ENCODE measurements around the gene UBASH3A. TPM values are rescaled to one million over a fixed set of nuclear protein-coding genes. Genes with fewer than 3 reads are reported as not detected.

Gene UBASH3A
- total RNA-seq, 1 donor from 2014 or later = not detected

- FAIRE-seq = no peak
- DNase-seq (ENCODE audit: low spot score in 2 of 2) = no peak
These were observed 14.8 kb upstream of the UBASH3A start for GRCh38 chr21:42388740-42389448.

- DNase-seq (ENCODE audit: low spot score in 2 of 2) (no peak), FAIRE-seq (no peak)
These were observed 14.3 kb upstream of the UBASH3A start for GRCh38 chr21:42389449-42389835.

- DNase-seq (ENCODE audit: low spot score in 2 of 2) (no peak), FAIRE-seq (no peak)
These were observed 13.5 kb upstream of the UBASH3A start for GRCh38 chr21:42390193-42390592.

- no peak for FAIRE-seq
- DNase-seq (ENCODE audit: low spot score in 2 of 2) = no peak
These were observed 13.0 kb upstream of the UBASH3A start for GRCh38 chr21:42390696-42391095.

GRCh38 chr21:42391297-42391696 is 12.4 kb upstream of the UBASH3A start:
- DNase-seq (ENCODE audit: low spot score in 2 of 2) = no peak
- FAIRE-seq = no peak

GRCh38 chr21:42392731-42393442 is 10.8 kb upstream of the UBASH3A start:
- FAIRE-seq (no peak), DNase-seq (ENCODE audit: low spot score in 2 of 2) (no peak)

GRCh38 chr21:42393443-42393950 is 10.2 kb upstream of the UBASH3A start:
- no peak for DNase-seq (ENCODE audit: low spot score in 2 of 2)
- FAIRE-seq = no peak

GRCh38 chr21:42395302-42395701 is 8.4 kb upstream of the UBASH3A start:
- FAIRE-seq (no peak), DNase-seq (ENCODE audit: low spot score in 2 of 2) (no peak)

GRCh38 chr21:42395905-42396651 is 7.6 kb upstream of the UBASH3A start, which contains the start of gene TMPRSS3:
Gene TMPRSS3, minus strand, starts transcription at chr21:42396052. Its CDS starts 635 bp downstream, at chr21:42395417.
- DNase-seq (ENCODE audit: low spot score in 2 of 2) (no peak), FAIRE-seq (no peak)

- DNase-seq (ENCODE audit: low spot score in 2 of 2) = no peak
- FAIRE-seq = no peak
These were observed 6.6 kb upstream of the UBASH3A start for GRCh38 chr21:42396799-42397745.

GRCh38 chr21:42397746-42398394 is 5.8 kb upstream of the UBASH3A start:
- no peak for FAIRE-seq
- no peak for DNase-seq (ENCODE audit: low spot score in 2 of 2)

GRCh38 chr21:42398436-42399028 is 5.2 kb upstream of the UBASH3A start:
- no peak for FAIRE-seq

GRCh38 chr21:42400525-42400924 is 3.2 kb upstream of the UBASH3A start:
- DNase-seq (ENCODE audit: low spot score in 2 of 2) (no peak), FAIRE-seq (no peak)

More at GRCh38 chr21:42398436-42399028, 5.2 kb upstream of the UBASH3A start:
- no peak for DNase-seq (ENCODE audit: low spot score in 2 of 2)

GRCh38 chr21:42401154-42401553 is 2.5 kb upstream of the UBASH3A start:
- FAIRE-seq (no peak), DNase-seq (ENCODE audit: low spot score in 2 of 2) (no peak)

- FAIRE-seq (no peak), DNase-seq (ENCODE audit: low spot score in 2 of 2) (no peak)
These were observed 1.9 kb upstream of the UBASH3A start for GRCh38 chr21:42401820-42402251.

GRCh38 chr21:42404539-42404938 is 837 bp downstream of the UBASH3A start:
- FAIRE-seq (no peak), DNase-seq (ENCODE audit: low spot score in 2 of 2) (no peak)

- FAIRE-seq = no peak
- no peak for DNase-seq (ENCODE audit: low spot score in 2 of 2)
These were observed 1.6 kb downstream of the UBASH3A start for GRCh38 chr21:42405064-42406013.

- FAIRE-seq = no peak
- no peak for DNase-seq (ENCODE audit: low spot score in 2 of 2)
These were observed 2.5 kb downstream of the UBASH3A start for GRCh38 chr21:42406201-42406621.
